Right forelimb (tissue), 1 donor: ENCODE results near the gene ANKRD29.
"Not testable (repeated sequence)": the region's sequence is repeated elsewhere in the genome, so short reads cannot be mapped to it uniquely, and the experiment has no call there.

ENCODE experiments used
- DNase-seq: peaks from one replicate; pipeline ENCODE4 v3.0.0-alpha.2; 2018

ANKRD29 gene

DNA sequence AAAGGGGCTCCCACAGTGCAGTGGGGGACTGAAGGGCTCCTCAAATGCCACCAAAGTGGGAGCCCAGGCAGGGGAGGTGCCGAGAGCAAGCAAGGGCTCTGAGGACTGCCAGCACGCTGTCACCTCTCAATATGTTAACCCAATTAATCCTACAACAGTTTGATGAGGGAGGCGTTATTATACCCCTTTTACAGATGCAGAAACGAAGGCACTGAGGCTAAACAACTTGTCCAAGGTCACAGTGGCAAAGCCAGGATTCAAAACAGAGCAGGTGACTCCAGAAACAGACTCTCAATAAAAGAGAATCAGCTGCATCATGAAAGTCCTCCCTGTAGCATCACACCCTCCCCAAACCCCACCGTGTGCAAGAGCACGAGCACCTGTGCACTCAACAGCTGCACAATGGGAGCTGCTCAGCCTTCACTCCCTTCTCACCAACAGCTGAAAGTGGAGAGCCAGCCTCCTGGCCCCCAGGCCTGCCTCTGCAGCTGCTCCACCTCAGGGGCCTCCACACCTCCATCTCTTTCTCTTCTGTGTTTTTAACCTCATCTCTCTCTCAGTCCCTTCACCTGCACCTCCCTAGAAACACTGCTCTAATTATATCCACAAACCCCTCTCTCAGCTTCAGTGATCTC lies 84.5 kb downstream of the ANKRD29 start:
- no peak for DNase-seq

DNA sequence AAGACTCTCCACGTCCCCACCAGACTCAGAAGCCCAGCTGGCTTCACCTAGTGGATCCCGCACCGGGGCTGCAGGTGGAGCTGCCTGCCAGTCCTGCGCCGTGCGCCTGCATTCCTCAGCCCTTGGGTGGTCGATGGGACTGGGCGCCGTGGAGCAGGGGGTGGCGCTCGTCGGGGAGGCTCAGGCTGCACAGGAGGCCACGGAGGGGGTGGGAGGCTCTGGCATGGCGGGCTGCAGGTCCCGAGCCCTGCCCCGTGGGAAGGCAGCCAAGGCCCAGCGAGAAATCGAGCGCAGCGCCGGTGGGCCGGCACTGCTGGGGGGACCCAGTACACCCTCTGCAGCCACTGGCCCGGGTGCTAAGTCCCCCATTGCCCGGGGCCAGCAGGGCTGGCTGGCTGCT lies 85.2 kb downstream of the ANKRD29 start:
- not testable (repeated sequence) for DNase-seq

GRCh38 chr18:23575309-23575651 lies 87.4 kb downstream of the ANKRD29 start:
- DNase-seq, result no peak

- DNase-seq, result no peak
These were observed 88.0 kb downstream of the ANKRD29 start for GRCh38 chr18:23574611-23575308.

DNA sequence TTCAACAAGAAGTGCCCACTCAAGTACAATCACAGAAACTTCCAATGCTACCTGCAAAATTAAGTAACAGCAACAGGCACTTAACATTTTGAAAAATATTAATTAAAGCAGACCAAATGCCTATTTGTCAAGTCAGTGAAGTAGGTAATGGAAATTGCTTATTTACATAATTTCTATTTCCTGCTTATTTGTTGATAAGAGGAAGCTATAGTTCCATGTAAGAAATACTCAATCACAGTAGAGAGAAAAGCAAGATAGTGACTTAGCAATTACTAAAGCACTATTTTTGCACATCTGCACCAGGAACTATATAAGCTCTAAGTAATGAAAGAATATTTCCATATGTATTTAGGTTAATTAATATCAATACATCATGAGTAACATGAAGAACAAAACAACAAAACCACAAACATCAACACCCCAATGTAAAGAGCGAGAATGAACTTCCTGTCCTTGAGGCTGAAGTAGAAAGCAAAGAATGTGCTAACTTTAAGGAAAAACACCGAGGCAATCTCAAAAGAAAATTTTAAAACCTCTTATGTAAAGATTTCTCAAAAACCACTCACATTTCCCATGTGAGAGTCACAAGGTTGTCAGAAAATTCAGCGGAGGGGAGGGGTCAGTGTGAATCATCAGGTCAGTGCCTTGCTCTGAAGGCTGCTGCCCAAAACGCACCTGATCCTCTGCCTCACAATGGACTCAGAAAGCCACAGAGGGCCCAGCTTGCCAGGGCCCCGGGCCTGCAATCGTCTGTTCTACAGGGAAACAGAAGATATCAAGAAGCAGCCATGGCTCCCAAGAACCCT lies 88.9 kb downstream of the ANKRD29 start:
- DNase-seq, result no peak

DNA sequence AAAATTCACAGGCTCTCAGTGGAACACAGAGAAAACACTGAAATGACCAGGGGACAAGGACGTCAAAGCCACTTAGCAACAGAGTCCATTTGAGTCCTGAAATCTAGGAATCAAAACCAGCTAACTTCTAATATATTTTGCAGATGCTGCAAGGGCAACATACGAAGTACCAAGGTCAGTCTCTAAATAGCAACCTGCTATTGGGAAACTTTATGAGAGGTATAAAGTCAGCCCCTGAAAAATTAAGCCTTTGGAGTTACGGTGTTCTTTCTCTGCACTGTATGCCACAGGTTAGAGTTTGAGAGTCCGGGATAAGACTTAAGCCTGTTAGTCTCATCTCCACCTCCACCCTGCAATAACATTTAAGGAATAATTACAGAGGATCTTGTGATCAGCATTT lies 89.7 kb downstream of the ANKRD29 start:
- no peak for DNase-seq

- no peak for DNase-seq
These were observed 90.1 kb downstream of the ANKRD29 start for GRCh38 chr18:23572570-23572969.

GRCh38 chr18:23572012-23572411 lies 90.7 kb downstream of the ANKRD29 start:
- no peak for DNase-seq

GRCh38 chr18:23570912-23571504 lies 91.7 kb downstream of the ANKRD29 start:
- DNase-seq, result no peak

GRCh38 chr18:23569299-23570063 lies 93.2 kb downstream of the ANKRD29 start:
- DNase-seq, result no peak

GRCh38 chr18:23568281-23569138 lies 94.2 kb downstream of the ANKRD29 start:
- DNase-seq, result no peak

GRCh38 chr18:23567671-23568070 lies 95.0 kb downstream of the ANKRD29 start:
- no peak for DNase-seq

- DNase-seq, result no peak
These were observed 96.7 kb downstream of the ANKRD29 start for GRCh38 chr18:23565916-23566547.

DNA sequence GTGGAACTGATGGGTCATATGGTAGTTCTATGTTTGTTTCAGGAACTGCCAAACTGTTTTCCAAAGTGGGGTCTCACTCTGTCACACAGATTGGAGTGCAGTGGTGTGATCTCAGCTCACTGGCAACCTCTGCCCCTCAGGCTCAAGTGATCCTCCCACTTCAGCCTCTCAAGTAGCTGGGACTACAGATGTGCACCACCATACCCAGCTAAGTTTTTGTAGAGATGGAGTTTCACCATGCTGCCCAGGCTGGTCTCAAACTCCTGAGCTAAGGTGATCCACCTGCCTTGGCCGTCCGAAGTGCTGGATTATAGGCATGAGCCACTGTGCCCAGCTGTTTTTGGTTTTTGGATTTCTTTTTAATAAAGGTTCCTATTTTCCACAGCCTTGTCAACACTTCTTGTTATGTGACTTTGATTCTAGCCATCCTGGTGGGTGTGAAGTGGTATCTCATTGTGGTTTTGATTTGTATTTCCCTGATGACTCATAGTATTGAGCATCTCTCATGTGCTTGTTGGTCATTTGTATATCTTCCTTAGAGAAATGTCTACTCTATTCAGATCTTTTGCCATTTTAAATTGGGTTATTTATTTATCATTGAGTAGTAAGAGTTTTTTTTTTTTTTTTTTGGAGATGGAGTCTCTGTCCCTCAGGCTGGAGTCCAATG lies 99.2 kb downstream of the ANKRD29 start:
- DNase-seq, result no peak

GRCh38 chr18:23560186-23560585 lies 102.5 kb downstream of the ANKRD29 start:
- DNase-seq, result no peak

GRCh38 chr18:23557511-23557910 lies 105.2 kb downstream of the ANKRD29 start:
- not testable (repeated sequence) for DNase-seq

GRCh38 chr18:23556145-23556780 lies 106.4 kb downstream of the ANKRD29 start:
- DNase-seq, result no peak

DNA sequence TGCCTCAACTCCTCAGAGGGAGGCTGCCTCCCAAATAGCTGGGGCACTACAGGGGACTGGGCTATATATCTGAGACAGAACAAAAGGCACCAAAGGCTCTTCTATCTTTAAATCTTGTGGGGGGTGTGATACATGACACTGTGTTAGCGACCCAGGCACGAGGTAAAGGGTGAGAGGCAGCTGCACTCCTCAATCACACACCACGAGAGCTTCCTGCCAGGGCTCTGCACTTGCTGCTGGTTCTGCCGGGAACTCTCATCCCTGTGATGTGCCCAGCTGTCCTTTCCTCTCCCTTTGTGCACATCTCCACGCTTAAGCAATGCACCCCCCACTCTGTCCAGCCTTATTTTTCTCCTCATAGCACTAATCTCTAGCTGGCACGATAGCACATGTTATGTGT lies 108.8 kb downstream of the ANKRD29 start:
- DNase-seq, result no peak

DNA sequence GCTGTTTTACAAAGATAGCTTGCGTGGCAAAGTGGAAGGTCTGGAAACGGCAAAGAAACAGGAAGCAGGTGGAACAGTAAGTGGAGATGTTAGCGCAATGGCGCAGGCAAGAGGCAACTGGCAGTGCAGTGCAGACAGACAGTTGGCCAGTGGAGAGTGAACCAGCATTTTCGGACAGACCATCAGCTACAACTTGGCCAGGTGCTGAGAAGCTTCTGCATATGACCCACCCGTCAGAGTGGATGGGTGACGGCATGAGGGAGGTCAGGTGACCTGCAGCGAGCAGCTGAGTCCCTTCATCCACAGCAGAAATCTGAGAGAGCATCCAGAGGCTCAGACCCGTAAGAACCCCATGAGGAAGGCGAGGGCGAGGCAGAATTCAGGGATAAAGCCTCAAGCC lies 110.2 kb downstream of the ANKRD29 start:
- no peak for DNase-seq

- no peak for DNase-seq
These were observed 110.7 kb downstream of the ANKRD29 start for GRCh38 chr18:23551978-23552377.
